Activated T-cell treated with anti-CD3 and anti-CD28 coated beads, Interleukin-2, amount 50 U/mL, for 72 hours (primary cell): ENCODE results near the gene RALGAPA2. TPM values are rescaled to one million over a fixed set of nuclear protein-coding genes. Genes with fewer than 3 reads are reported as not detected.

Experiments used
- ATAC-seq, 2 donors: fragments of 150-1000 bp; cut with Tn5 transposase; replicated peaks in 1 of 2; 2 replicates each; pipeline ENCODE4 v1.10.0; 2021; ENCODE audit warnings: moderate library complexity in 2 of 2, mild to moderate bottlenecking in 1 of 2
- DNase-seq, 2 donors: peaks; one replicate each; pipeline ENCODE4 v3.0.0; 2021 to 2022; ENCODE audit warnings: mixed read lengths in 1 of 2
- H3K27ac Mint-ChIP-seq: one replicate; pipeline ENCODE4 v1.8.0; 2022; ENCODE audit warnings: mild to moderate bottlenecking, moderate library complexity, mixed read lengths
- H3K27me3 Mint-ChIP-seq: one replicate; pipeline ENCODE4 v1.8.0; 2022; ENCODE audit warnings: low read depth, mixed read lengths
- H3K36me3 Mint-ChIP-seq, 2 donors: one replicate each; pipeline ENCODE4 v1.8.0; 2022; ENCODE audit warnings: mixed read lengths in 2 of 2, mild to moderate bottlenecking in 1 of 2; ENCODE audit not compliant: insufficient read depth in 2 of 2
- H3K4me1 Mint-ChIP-seq: one replicate; pipeline ENCODE4 v1.8.0; 2022; ENCODE audit warnings: low read depth, mixed read lengths
- H3K4me3 Mint-ChIP-seq, 2 donors: one replicate each; pipeline ENCODE4 v1.8.0; 2022; ENCODE audit warnings: mild to moderate bottlenecking in 2 of 2, mixed read lengths in 2 of 2, moderate library complexity in 2 of 2
- H3K9me3 Mint-ChIP-seq, 2 donors: one replicate each; pipeline ENCODE4 v1.8.0; 2022; ENCODE audit warnings: mixed read lengths in 2 of 2
- total RNA-seq, 2 donors: library from RNA; stranded (reverse); gene quantifications; one replicate each; pipeline ENCODE4 v1.2.3, GENCODE V29; 2022

RALGAPA2 gene
- total RNA-seq, 2 donors from 2014 or later: 38.4 to 46.8 TPM

GRCh38 chr20:20604357-20604756, 108.1 kb downstream of the RALGAPA2 start:
- Mint-ChIP-seq H3K4me3 (no peak overlapping the region), H3K9me3 (no peaks in the 10 kb centered on the region), H3K36me3 (peaks cover 0 to 5% of the 10 kb centered on the region in 2 donors), H3K4me1 (no peaks in the 10 kb centered on the region), H3K27me3 (no peaks in the 10 kb centered on the region), H3K27ac (no peak overlapping the region)
- ATAC-seq: no peak
- no peak for DNase-seq

GRCh38 chr20:20603339-20603990, 109.0 kb downstream of the RALGAPA2 start:
- peak in 1 of 2 donors; percentile 5 for DNase-seq

GRCh38 chr20:20597966-20598365, 114.5 kb downstream of the RALGAPA2 start:
- ATAC-seq (no peak), DNase-seq (no peak)
- no peak overlapping the region for H3K4me3 Mint-ChIP-seq
- peaks cover 4% of the 10 kb centered on the region for H3K4me1 Mint-ChIP-seq
- H3K9me3 Mint-ChIP-seq: no peaks in the 10 kb centered on the region
- no peaks in the 10 kb centered on the region for H3K36me3 Mint-ChIP-seq
- H3K27me3 Mint-ChIP-seq: no peaks in the 10 kb centered on the region
- no peak overlapping the region for H3K27ac Mint-ChIP-seq

More at GRCh38 chr20:20603339-20603990, 109.0 kb downstream of the RALGAPA2 start:
- Mint-ChIP-seq H3K27ac (no peak overlapping the region), H3K4me3 (no peak overlapping the region), H3K27me3 (no peaks in the 10 kb centered on the region), H3K4me1 (no peaks in the 10 kb centered on the region), H3K9me3 (no peaks in the 10 kb centered on the region), H3K36me3 (peaks cover 0 to 4% of the 10 kb centered on the region in 2 donors)
- ATAC-seq: peak in 1 of 2 donors; percentile 68

DNA sequence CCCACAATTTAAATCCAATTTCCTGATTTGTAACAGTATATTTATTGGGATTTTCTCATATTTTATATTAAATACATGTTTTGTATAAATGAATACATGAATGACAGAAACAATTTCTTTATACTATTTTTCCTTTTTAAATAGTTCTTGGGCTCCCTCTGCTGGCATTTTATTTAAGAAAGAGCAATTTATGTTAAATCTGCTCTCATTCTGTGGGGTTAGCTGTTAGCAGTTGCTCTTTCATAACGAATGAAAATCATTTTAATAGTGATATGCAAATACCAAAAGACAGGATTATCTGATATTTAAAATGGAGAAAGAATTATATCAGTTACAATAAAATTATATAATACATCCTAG, 118.3 kb downstream of the RALGAPA2 start:
- no peak overlapping the region for H3K27ac Mint-ChIP-seq
- H3K4me1 Mint-ChIP-seq: peaks cover 4% of the 10 kb centered on the region
- no peaks in the 10 kb centered on the region for H3K9me3 Mint-ChIP-seq
- H3K36me3 Mint-ChIP-seq: peaks cover 0 to 3% of the 10 kb centered on the region in 2 donors
- ATAC-seq: no peak
- DNase-seq: no peak
- H3K27me3 Mint-ChIP-seq: no peaks in the 10 kb centered on the region
- no peak overlapping the region for H3K4me3 Mint-ChIP-seq

DNA sequence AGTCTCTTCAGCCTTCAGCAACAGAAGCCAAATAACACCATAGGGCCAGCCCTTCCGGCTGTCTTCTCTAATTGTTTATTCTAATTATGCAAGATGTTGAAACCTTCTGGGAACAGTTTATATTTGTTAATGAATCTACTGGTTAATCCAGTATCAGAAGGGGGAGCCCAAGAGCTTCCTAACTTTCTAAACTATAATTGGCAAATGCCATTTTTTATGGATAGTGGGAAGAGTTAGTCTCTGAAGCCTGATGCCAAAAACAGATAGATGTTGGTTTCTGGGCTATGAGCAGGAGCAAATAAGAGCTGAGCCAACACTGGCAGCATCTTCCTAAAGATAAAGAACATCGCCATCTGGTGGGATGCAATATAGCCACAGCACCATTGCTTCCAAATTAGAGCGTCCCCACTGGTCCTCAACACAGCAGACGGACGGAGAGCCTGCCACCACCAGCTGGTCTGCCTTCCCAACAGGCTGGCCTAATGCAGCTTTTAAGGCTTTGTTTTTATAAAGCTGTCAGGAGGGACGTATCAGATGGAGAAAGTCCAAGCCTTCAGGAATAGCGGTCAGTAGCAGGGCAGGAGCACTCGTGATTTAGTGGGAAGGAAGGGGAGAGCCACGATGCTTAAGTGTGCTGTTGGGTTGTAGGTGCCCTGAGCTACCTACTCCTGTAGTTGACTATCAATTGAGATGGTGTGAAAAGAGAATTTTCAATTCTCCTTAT, 118.8 kb downstream of the RALGAPA2 start:
- Mint-ChIP-seq H3K27me3 (no peaks in the 10 kb centered on the region), H3K36me3 (peaks cover 0 to 3% of the 10 kb centered on the region in 2 donors), H3K4me1 (peaks cover 4% of the 10 kb centered on the region), H3K4me3 (no peak overlapping the region), H3K9me3 (no peaks in the 10 kb centered on the region), H3K27ac (no peak overlapping the region)
- DNase-seq (peak in 1 of 2 donors; percentile 7), ATAC-seq (peak in 1 of 2 donors; percentile 40)

DNA sequence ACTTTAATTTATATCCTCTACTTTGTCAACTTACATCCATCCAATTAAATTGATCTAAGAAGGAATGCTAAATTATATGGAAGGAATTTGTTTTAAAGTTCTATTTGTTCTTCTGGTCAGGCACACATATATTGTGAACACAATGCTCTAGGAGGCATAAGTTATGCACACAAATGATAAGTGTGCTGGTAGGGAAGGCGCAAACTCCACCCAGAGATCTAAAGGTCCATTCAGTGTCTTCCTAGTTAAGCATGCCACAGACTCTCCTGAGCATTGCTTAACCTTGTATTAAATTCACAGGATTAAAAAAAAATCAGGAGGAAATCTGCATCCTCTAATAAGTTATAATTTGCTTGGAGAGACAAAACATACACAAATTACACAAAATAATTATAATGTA, 127.3 kb downstream of the RALGAPA2 start:
- H3K36me3 Mint-ChIP-seq: peaks cover 3 to 22% of the 10 kb centered on the region in 2 donors
- H3K9me3 Mint-ChIP-seq: no peaks in the 10 kb centered on the region
- H3K4me1 Mint-ChIP-seq: peaks cover 9% of the 10 kb centered on the region
- no peak overlapping the region for H3K4me3 Mint-ChIP-seq
- no peaks in the 10 kb centered on the region for H3K27me3 Mint-ChIP-seq
- no peak overlapping the region for H3K27ac Mint-ChIP-seq
- no peak for ATAC-seq
- no peak for DNase-seq

DNA sequence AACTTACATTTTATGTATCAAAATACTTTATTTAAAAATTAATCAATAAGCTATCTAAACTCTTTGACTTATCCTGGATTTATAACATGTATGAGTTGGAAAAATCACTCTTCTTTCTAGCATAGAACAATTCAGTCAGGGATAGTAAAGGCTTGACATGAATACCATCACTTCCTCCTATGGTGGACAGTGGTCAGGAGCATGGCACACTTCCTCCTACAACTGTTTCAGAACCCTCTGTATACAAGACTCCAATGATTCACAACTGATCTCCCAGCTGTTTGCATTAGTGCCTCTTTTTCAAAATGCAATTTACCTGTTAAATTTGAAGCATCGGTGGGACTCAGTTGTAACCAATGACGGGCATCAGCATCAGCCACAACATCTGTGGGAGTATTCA, 129.7 kb downstream of the RALGAPA2 start:
- H3K4me3 Mint-ChIP-seq: no peak overlapping the region
- peaks cover 19% of the 10 kb centered on the region for H3K4me1 Mint-ChIP-seq
- peaks cover 3 to 15% of the 10 kb centered on the region in 2 donors for H3K36me3 Mint-ChIP-seq
- no peaks in the 10 kb centered on the region for H3K9me3 Mint-ChIP-seq
- H3K27me3 Mint-ChIP-seq: no peaks in the 10 kb centered on the region
- no peak for ATAC-seq
- H3K27ac Mint-ChIP-seq: no peak overlapping the region
- DNase-seq: no peak

DNA sequence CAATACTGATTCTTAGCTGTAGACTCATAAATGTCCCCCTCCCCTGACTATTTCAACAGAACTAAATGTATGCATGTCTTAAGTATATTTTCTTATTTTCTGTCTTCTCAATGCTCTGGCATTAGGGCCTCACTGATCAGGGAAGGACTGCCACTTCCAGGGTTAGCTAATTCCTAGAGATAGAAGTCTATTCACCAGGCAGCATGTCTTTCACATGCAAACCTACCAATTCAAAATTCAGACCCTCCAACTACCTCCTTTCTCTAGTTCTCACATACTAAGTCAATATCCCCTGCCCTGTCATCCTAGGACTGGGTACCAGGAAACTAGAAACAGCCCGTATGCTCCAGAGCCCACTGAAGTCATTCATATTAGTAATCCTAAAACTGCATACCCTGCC, 132.3 kb downstream of the RALGAPA2 start:
- Mint-ChIP-seq H3K27ac (no peak overlapping the region), H3K27me3 (no peaks in the 10 kb centered on the region), H3K4me1 (peaks cover 19% of the 10 kb centered on the region), H3K9me3 (no peaks in the 10 kb centered on the region), H3K4me3 (no peak overlapping the region), H3K36me3 (peaks cover 0 to 10% of the 10 kb centered on the region in 2 donors)
- ATAC-seq (no peak), DNase-seq (no peak)

GRCh38 chr20:20578838-20579237, 133.6 kb downstream of the RALGAPA2 start:
- Mint-ChIP-seq H3K9me3 (no peaks in the 10 kb centered on the region), H3K4me1 (peaks cover 19% of the 10 kb centered on the region), H3K4me3 (no peak overlapping the region), H3K27me3 (no peaks in the 10 kb centered on the region), H3K36me3 (peaks cover 0 to 9% of the 10 kb centered on the region in 2 donors), H3K27ac (no peak overlapping the region)
- no peak for ATAC-seq
- DNase-seq: no peak

- Mint-ChIP-seq H3K36me3 (peaks cover 0 to 3% of the 10 kb centered on the region in 2 donors), H3K27ac (no peak overlapping the region), H3K9me3 (no peaks in the 10 kb centered on the region), H3K4me3 (no peak overlapping the region), H3K27me3 (no peaks in the 10 kb centered on the region), H3K4me1 (no peaks in the 10 kb centered on the region)
- DNase-seq (no peak), ATAC-seq (no peak)
These were observed 138.6 kb downstream of the RALGAPA2 start for GRCh38 chr20:20573797-20574196.

- Mint-ChIP-seq H3K27ac (no peak overlapping the region), H3K36me3 (peaks cover 0 to 2% of the 10 kb centered on the region in 2 donors)
These were observed 141.2 kb downstream of the RALGAPA2 start for GRCh38 chr20:20571068-20571780.

GRCh38 chr20:20568604-20569205, 143.7 kb downstream of the RALGAPA2 start:
- Mint-ChIP-seq H3K9me3 (no peaks in the 10 kb centered on the region), H3K4me3 (no peak overlapping the region), H3K27ac (peak overlapping the region; percentile 58), H3K36me3 (peaks cover 0 to 3% of the 10 kb centered on the region in 2 donors), H3K27me3 (no peaks in the 10 kb centered on the region), H3K4me1 (peaks cover 5% of the 10 kb centered on the region)
- ATAC-seq (peak in 1 of 2 donors; percentile 45), DNase-seq (peak; percentile 31 to 35)

More at GRCh38 chr20:20571068-20571780, 141.2 kb downstream of the RALGAPA2 start:
- no peaks in the 10 kb centered on the region for H3K4me1 Mint-ChIP-seq
- DNase-seq: no peak
- no peaks in the 10 kb centered on the region for H3K27me3 Mint-ChIP-seq
- no peak overlapping the region for H3K4me3 Mint-ChIP-seq
- ATAC-seq: no peak
- H3K9me3 Mint-ChIP-seq: no peaks in the 10 kb centered on the region

- ATAC-seq (no peak), DNase-seq (no peak)
- no peaks in the 10 kb centered on the region for H3K9me3 Mint-ChIP-seq
- no peaks in the 10 kb centered on the region for H3K27me3 Mint-ChIP-seq
- no peak overlapping the region for H3K27ac Mint-ChIP-seq
- H3K4me3 Mint-ChIP-seq: no peak overlapping the region
- peaks cover 6% of the 10 kb centered on the region for H3K4me1 Mint-ChIP-seq
- peaks cover 2 to 3% of the 10 kb centered on the region in 2 donors for H3K36me3 Mint-ChIP-seq
These were observed 144.7 kb downstream of the RALGAPA2 start for GRCh38 chr20:20567712-20568111.
